MV-4-11 (cell line): ENCODE measurements around the gene RCN1.
A peak's percentile ranks its signal among the peaks of the same experiment; 100 is the strongest.
"Not testable (repeated sequence)": the region's sequence is repeated elsewhere in the genome, so short reads cannot be mapped to it uniquely, and the experiment has no call there.

ENCODE experiments used
- DNase-seq: peaks from one replicate; lab custom pipeline; 2025; lab: John Stamatoyannopoulos, UW

RCN1 gene

GRCh38 chr11:32090545-32091370, at the start of gene RCN1:
TSS of gene RCN1 (plus strand) at chr11:32091074. CDS start at chr11:32091197, 123 bp downstream.
- DNase-seq, result no peak

GRCh38 chr11:32043737-32044136, 47.1 kb upstream of the RCN1 start:
- DNase-seq, result no peak

- DNase-seq, result no peak
These were observed 46.6 kb upstream of the RCN1 start for GRCh38 chr11:32044158-32044863.

- DNase-seq, result no peak
These were observed 45.4 kb upstream of the RCN1 start for GRCh38 chr11:32045456-32045855.

- DNase-seq, result no peak
These were observed 40.6 kb upstream of the RCN1 start for GRCh38 chr11:32050264-32050663.

GRCh38 chr11:32052215-32052614, 38.7 kb upstream of the RCN1 start:
- DNase-seq, result peak; percentile 24

- DNase-seq, result no peak
These were observed 37.6 kb upstream of the RCN1 start for GRCh38 chr11:32053151-32053888.

- no peak for DNase-seq
These were observed 35.0 kb upstream of the RCN1 start for GRCh38 chr11:32055861-32056260.

GRCh38 chr11:32056438-32056837, 34.4 kb upstream of the RCN1 start:
- peak; percentile 79 for DNase-seq

- DNase-seq, result no peak
These were observed 31.0 kb upstream of the RCN1 start for GRCh38 chr11:32059686-32060462.

GRCh38 chr11:32062540-32062939, 28.3 kb upstream of the RCN1 start:
- no peak for DNase-seq

GRCh38 chr11:32063031-32063430, 27.8 kb upstream of the RCN1 start:
- DNase-seq, result not testable (repeated sequence)

- DNase-seq, result peak; percentile 14
These were observed 24.8 kb upstream of the RCN1 start for GRCh38 chr11:32065865-32066629.

GRCh38 chr11:32068134-32068870, 22.6 kb upstream of the RCN1 start:
- DNase-seq, result no peak

GRCh38 chr11:32069361-32070058, 21.4 kb upstream of the RCN1 start:
- DNase-seq, result peak; percentile 68

- DNase-seq, result no peak
These were observed 20.2 kb upstream of the RCN1 start for GRCh38 chr11:32070692-32071091.

- no peak for DNase-seq
These were observed 19.1 kb upstream of the RCN1 start for GRCh38 chr11:32071811-32072210.

- DNase-seq, result no peak
These were observed 17.8 kb upstream of the RCN1 start for GRCh38 chr11:32072872-32073643.

- DNase-seq, result no peak
These were observed 17.2 kb upstream of the RCN1 start for GRCh38 chr11:32073644-32074026.
